GM19467 (cell line): ENCODE results near the gene TAOK3.

ENCODE experiments used
- ATAC-seq: cut with Tn5 transposase; IDR thresholded peaks from one replicate; pipeline ENCODE4 v1.9.1; 2021; ENCODE audit warnings: mild to moderate bottlenecking, moderate library complexity; ENCODE audit not compliant: unreplicated experiment

TAOK3 gene

GRCh38 chr12:118219772-118220171, 152.9 kb downstream of the TAOK3 start:
- no peak for ATAC-seq

DNA sequence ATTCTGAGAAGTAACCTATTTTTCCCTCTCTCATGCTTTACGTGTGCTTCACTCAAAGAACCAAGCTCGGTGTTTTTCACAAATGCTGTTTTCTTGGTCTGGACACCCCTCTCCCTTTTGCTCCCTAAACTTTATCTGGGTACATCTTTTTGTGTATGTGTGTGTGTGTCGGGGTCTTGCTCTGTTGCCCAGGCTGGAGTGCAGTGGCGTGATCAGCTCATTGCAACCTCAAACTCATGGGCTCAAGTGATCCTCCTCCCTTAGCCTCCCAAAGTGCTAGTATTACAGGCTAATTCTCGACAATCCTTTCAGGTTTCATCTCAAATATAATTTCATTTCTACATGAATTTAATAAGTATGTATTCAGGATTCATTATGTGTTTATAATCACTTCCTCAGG, 153.6 kb downstream of the TAOK3 start:
- ATAC-seq = no peak

- no peak for ATAC-seq
Observed at GRCh38 chr12:118213452-118213851, 159.3 kb downstream of the TAOK3 start.

DNA sequence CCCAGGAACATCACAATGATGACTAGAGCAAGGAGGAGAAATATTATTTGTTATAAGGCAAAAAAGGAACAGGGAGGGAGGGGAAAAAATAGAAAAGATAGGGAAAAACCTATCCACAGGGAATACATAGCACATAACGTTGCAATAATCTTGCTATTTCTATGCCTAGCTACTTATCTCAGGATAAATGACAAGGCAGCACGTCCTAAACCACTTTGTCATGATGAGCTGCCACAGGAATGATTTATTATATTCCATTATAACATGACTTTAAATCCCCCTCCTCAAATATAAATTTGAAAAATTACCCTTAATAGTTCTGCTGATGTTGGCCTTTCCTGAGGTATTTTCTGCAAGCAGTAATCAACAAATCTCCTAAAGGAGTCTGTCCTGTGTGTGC, 160.1 kb downstream of the TAOK3 start:
- ATAC-seq = no peak

DNA sequence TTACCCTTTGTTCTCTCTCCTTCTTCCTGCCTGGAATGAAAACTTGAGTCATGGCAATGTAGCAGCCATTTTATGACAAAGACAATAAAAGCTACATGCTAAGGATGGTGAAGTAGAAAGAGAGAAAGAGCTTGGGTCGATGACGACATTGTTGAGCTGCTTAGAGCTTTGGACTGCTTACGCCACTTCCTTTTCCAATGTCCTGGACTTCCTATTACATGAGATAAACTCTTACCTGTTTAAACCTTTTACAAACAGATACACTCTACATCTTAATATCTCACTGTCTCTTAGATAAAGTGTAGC, 166.6 kb downstream of the TAOK3 start:
- no peak for ATAC-seq

DNA sequence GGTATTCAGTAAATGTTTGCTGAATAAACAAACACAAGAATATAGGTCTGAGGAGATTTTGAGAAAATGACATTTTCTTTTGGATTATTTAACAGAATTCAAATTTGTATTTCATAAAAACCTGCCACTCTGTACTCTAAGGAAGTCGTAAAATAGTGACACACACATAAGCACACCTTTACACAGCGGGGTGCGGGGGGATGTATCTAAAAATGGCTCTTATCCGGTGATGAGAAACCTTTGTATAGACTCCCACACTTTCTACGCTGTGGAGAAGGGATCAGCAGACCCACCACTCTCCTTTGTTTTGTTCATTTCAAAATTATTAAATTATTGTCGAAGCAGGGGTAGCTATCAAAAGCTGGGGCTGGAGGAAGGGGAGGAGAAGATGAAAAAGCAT, 178.7 kb downstream of the TAOK3 start:
- ATAC-seq = no peak

DNA sequence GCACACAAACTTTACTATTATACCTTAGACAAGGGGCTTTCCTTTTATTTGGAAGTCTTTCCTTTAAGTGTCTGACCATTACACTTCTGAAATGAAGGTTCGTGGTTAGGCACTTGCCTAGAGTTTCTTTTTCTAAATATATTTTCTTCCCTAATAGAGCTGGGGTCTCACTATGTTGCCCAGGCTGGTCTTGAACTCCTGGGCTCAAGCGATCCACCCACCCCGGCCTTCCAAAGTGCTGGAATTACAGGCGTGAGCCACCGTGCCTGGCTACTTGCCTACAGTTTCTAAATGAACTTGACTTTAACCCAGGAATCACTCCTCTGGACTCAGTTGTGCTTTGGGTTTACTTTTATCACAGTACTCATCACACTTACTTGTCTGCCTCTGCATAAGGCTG, 179.2 kb downstream of the TAOK3 start:
- no peak for ATAC-seq

GRCh38 chr12:118190266-118190665, 182.4 kb downstream of the TAOK3 start:
- ATAC-seq = no peak

DNA sequence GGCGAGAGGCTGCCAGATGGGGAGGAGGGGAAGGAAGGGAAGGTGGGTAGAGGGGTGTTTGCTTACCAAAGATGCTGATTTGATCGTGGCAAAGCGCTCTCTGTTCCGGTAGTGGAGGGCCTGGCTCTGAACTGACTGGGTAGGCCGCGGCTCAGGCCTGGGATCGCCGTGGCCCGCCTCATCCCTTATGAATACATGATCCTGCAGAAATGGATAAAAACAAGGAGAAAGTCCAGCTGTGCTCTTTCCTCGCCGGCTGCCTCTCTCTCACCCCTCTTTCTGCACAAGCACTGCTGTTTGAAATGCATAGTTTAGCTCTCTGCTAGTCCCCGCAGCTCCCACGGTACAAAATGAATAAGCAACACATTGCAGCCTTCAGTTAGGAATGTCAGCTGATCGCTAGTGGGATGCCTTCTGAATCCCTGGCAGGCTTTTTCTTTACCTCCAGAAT, 182.9 kb downstream of the TAOK3 start:
- ATAC-seq = no peak

- ATAC-seq = no peak
Observed at GRCh38 chr12:118188690-118189371, 183.9 kb downstream of the TAOK3 start.

GRCh38 chr12:118187751-118188435, 184.8 kb downstream of the TAOK3 start:
- no peak for ATAC-seq

- ATAC-seq = no peak
Observed at GRCh38 chr12:118185602-118186397, 186.9 kb downstream of the TAOK3 start.

DNA sequence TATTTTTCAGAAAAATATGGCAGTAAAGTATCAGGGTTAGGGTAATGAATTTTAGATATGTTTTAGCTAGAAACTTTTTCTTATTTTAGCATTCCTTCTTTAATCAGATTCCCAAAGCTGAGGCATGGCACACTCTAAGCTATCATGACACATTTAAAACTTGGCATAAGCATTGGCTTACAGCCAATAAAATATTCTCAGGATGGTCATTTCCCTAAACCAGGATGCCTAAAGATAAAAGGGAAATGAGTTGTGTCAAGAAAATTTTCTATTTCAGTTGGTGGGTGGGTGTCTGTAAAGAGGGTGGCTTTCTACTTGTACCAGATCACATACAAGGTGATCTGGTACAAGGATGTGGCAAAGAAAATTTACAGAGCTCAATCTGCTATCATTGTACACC, 189.0 kb downstream of the TAOK3 start:
- peak; percentile 24 for ATAC-seq

DNA sequence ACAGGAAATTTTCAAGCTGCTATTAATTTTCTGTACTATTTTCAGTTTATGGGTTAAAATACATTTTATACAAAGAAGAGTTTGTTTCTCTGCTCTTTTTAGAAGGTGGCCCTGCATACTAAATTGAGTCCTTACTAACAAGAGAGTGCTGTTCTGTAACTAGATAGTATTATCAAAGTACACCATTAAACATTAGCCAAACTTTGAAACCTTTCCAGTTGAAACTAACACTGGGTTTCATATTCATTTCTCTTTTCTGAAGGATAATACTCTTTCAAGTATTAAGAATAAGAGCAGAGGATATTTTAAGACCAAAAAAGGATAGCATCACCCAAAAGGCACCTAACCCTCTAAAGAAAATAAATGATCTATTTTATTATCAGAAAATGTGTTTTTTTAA, 189.6 kb downstream of the TAOK3 start:
- peak; percentile 46 for ATAC-seq

DNA sequence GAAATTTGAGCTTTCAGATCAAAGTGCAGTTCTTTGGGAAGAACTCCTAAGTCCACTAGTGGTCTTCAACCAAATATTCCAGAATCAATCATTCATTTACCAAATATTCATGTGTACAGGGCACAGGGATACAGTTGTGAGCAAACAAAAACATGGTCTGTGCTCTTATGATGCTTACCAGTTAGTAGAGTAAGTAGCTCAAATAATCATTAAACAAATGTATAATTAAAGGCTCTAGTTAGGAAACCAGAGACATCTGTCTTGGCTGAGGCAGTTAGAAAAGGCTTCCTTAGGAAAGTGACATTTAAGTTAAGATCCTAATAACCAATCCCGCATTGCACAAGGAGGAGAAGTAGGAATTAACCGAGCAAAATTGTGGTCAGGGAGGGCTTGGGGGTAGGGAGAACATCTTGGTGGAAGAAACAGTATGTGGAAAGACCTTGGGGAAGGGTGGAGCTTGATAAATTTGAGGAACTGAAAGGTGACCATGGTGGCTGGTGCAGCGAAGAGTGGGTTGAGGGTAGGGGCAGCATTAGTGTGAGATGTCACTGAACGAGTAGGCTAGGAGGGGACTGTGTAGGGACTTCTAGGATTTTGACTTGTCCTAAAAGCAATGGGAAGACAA, 196.8 kb downstream of the TAOK3 start:
- no peak for ATAC-seq

- peak; percentile 97 for ATAC-seq
Observed at GRCh38 chr12:118166946-118167345, 205.8 kb downstream of the TAOK3 start.

GRCh38 chr12:118164798-118165486, 207.8 kb downstream of the TAOK3 start:
- no peak for ATAC-seq

DNA sequence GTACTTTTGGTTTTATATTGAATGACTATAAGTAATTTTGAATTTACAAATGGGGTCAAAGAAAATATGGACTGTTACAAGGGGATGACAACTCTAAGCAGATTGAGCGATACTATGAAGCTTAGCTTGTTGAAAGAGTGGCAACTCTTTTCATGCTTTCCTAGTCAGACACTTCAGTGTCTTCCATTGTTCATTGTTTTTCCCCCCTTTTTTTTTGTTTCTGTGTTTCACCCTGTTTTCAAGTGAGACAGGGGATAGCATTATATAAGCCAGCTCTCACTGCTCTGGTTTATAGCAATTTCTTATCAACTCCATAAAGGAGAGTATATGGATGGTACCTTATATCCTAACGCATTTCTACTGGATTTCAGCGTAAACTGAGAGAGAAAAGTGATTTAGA, 212.2 kb downstream of the TAOK3 start:
- ATAC-seq = no peak

GRCh38 chr12:118151755-118152154, 221.0 kb downstream of the TAOK3 start:
- ATAC-seq = no peak

DNA sequence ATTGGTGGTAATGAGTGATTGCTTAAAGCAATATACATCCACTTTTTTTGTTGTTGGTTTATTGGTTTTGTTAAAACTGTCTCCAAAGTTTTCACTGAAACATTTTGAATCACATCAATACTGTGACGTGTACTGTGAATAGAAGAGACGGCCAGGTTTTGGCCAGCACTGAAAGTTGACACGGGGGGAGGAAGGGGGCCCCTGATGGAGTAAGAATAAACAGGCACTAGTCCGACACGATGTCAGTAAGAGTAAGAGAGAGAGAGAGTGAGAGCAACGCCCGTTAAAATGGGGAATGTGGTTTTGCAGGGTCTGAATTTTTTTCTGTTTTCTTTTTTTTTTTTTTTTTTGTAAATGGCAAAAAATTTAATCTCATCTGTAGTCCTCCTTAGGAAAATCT, 222.1 kb downstream of the TAOK3 start:
- no peak for ATAC-seq

- ATAC-seq = no peak
Observed at GRCh38 chr12:118148287-118148686, 224.4 kb downstream of the TAOK3 start.
